Raji (cell line): ENCODE measurements around the gene ZNF880.

ENCODE experiments used
- POLR2A ChIP-seq: IDR thresholded peaks from 2 replicates; pipeline ENCODE4 v1.6.1; 2011; ENCODE audit warnings: low read depth, low read length, control low read depth; ENCODE audit not compliant: insufficient read depth

Gene ZNF880

GRCh38 chr19:52415711-52416110 is 46.0 kb downstream of the ZNF880 start:
- no peak for TF ChIP-seq POLR2A

GRCh38 chr19:52428937-52429336 is 59.2 kb downstream of the ZNF880 start, which contains the start of gene ZNF534:
TSS of gene ZNF534 (plus strand) at chr19:52429148. CDS start at chr19:52431475, 2,327 bp downstream.
- TF ChIP-seq POLR2A, result no peak
